GM23338 (cell line): ENCODE data around the gene CD70. TPM values are rescaled to one million over a fixed set of nuclear protein-coding genes. Genes with fewer than 3 reads are reported as not detected.

Experiments
- ATAC-seq: fragments of 200-7000 bp; cut with Tn5 transposase; 3 replicates; pipeline ENCODE4 v1.9.1; 2020
- DNase-seq: peaks from one replicate; pipeline ENCODE4 v3.0.0-alpha.2; 2015; ENCODE audit warnings: low spot score
- H2AFZ ChIP-seq: fragments of 200-600 bp; sonication (generic); 2 replicates; pipeline ENCODE4 v1.8.0; 2016; ENCODE audit warnings: antibody characterized with exemption, mild to moderate bottlenecking, moderate library complexity
- H3F3A ChIP-seq: fragments of 200-600 bp; sonication (generic); replicated peaks from 2 replicates; pipeline ENCODE4 v1.8.0; 2017; ENCODE audit warnings: antibody characterized with exemption, mixed run types, low read depth
- H3K27ac ChIP-seq: fragments of 200-600 bp; sonication (generic); 2 replicates; pipeline ENCODE4 v1.6.1; 2016; ENCODE audit warnings: low read depth
- H3K27me3 ChIP-seq: fragments of 200-600 bp; sonication (generic); 2 replicates; pipeline ENCODE4 v1.8.0; 2016; ENCODE audit warnings: mild to moderate bottlenecking, mixed run types, moderate library complexity; ENCODE audit not compliant: insufficient read depth
- H3K36me3 ChIP-seq: fragments of 200-600 bp; sonication (generic); 2 replicates; pipeline ENCODE4 v1.8.0; 2016; ENCODE audit warnings: mild to moderate bottlenecking; ENCODE audit not compliant: insufficient read depth
- H3K4me1 ChIP-seq: fragments of 200-600 bp; sonication (generic); 2 replicates; pipeline ENCODE4 v1.8.0; 2016; ENCODE audit warnings: mild to moderate bottlenecking, moderate library complexity; ENCODE audit not compliant: insufficient read depth
- H3K4me2 ChIP-seq: fragments of 200-600 bp; sonication (generic); 2 replicates; pipeline ENCODE4 v1.7.1; 2017; ENCODE audit warnings: mixed run types
- H3K4me3 ChIP-seq: fragments of 200-600 bp; sonication (generic); 2 replicates; pipeline ENCODE4 v1.6.1; 2016; ENCODE audit warnings: mixed run types
- H3K79me2 ChIP-seq: fragments of 200-600 bp; sonication (generic); replicated peaks from 2 replicates; pipeline ENCODE4 v1.8.0; 2017; ENCODE audit warnings: mild to moderate bottlenecking; ENCODE audit not compliant: insufficient read depth
- H3K9me2 ChIP-seq: fragments of 200-600 bp; sonication (generic); 2 replicates; pipeline ENCODE4 v1.8.0; 2017; ENCODE audit not compliant: insufficient read depth
- H4K20me1 ChIP-seq: fragments of 200-600 bp; sonication (generic); replicated peaks from 2 replicates; pipeline ENCODE4 v1.8.0; 2017; ENCODE audit warnings: mild to moderate bottlenecking; ENCODE audit not compliant: insufficient read depth
- H3K27ac Mint-ChIP-seq: 2 replicates; pipeline ENCODE4 v1.8.0; 2020; ENCODE audit warnings: inconsistent platforms, mild to moderate bottlenecking, moderate library complexity, mixed read lengths
- H3K27me3 Mint-ChIP-seq: 3 replicates; pipeline ENCODE4 v1.8.0; 2022; ENCODE audit warnings: low read depth, mild to moderate bottlenecking, moderate library complexity, mixed read lengths, inconsistent platforms; ENCODE audit not compliant: insufficient read depth, poor library complexity
- H3K36me3 Mint-ChIP-seq: 3 replicates; pipeline ENCODE4 v1.8.0; 2021; ENCODE audit warnings: low read depth, mild to moderate bottlenecking, inconsistent platforms, moderate library complexity, mixed read lengths
- H3K4me1 Mint-ChIP-seq: 3 replicates; pipeline ENCODE4 v1.8.0; 2020; ENCODE audit warnings: mild to moderate bottlenecking, inconsistent platforms, mixed read lengths
- H3K4me3 Mint-ChIP-seq: 3 replicates; pipeline ENCODE4 v1.8.0; 2021; ENCODE audit warnings: moderate library complexity, mild to moderate bottlenecking, inconsistent platforms, mixed read lengths
- H3K9me3 Mint-ChIP-seq: 3 replicates; pipeline ENCODE4 v1.8.0; 2020; ENCODE audit warnings: moderate library complexity, mild to moderate bottlenecking, inconsistent platforms, mixed read lengths
- CREB1 ChIP-seq: fragments of 250-450 bp; sonication (Bioruptor Pico); IDR thresholded peaks from 2 replicates; pipeline ENCODE4 v1.5.0; 2020; ENCODE audit warnings: low read depth, mild to moderate bottlenecking, moderate library complexity
- EZH2 ChIP-seq: fragments of 200-600 bp; sonication (generic); IDR thresholded peaks from one replicate; pipeline ENCODE4 v1.8.0; 2017; ENCODE audit warnings: antibody characterized with exemption, mild to moderate bottlenecking, low read depth; ENCODE audit not compliant: unreplicated experiment
- EZH2phosphoT487 ChIP-seq: fragments of 200-600 bp; sonication (generic); IDR thresholded peaks from one replicate; pipeline ENCODE4 v1.8.1; 2018; ENCODE audit warnings: antibody characterized with exemption; ENCODE audit not compliant: unreplicated experiment
- JUNB ChIP-seq: IDR thresholded peaks from one replicate; pipeline ENCODE4 v1.6.1; 2016; ENCODE audit warnings: antibody characterized with exemption; ENCODE audit not compliant: unreplicated experiment
- NANOG ChIP-seq: IDR thresholded peaks from 2 replicates; pipeline ENCODE4 v1.6.1; 2016; ENCODE audit warnings: antibody characterized with exemption, borderline replicate concordance
- STAT1 ChIP-seq: IDR thresholded peaks from one replicate; pipeline ENCODE4 v1.6.1; 2016; ENCODE audit warnings: antibody characterized with exemption; ENCODE audit not compliant: unreplicated experiment
- ZNF114 ChIP-seq: fragments of 250-450 bp; sonication (Bioruptor Pico); IDR thresholded peaks from 2 replicates; pipeline ENCODE4 v1.5.0; 2020; ENCODE audit warnings: mild to moderate bottlenecking, moderate library complexity
- ZNF331 ChIP-seq: fragments of 250-450 bp; sonication (Bioruptor Pico); IDR thresholded peaks from 2 replicates; pipeline ENCODE4 v1.5.0; 2020; ENCODE audit warnings: low read depth, mild to moderate bottlenecking, moderate library complexity
- polyA plus RNA-seq: library from polyadenylated mRNA; unstranded; fragments of >200 nt; fragmentation: Nextera tagmentation; extraction: Ambion mirVana; gene quantifications from 2 replicates; pipeline ENCODE4 v1.2.1, GENCODE V29; 2016
- total RNA-seq: library from RNA; depleted of rRNA; stranded (reverse); fragments of >200 nt; shearing (Covaris generic); gene quantifications from 2 replicates; pipeline ENCODE4 v1.2.3, GENCODE V29; 2014
- TF ChIP-seq, protein P1 (sequence below): fragments of 250-450 bp; sonication (Bioruptor Pico); IDR thresholded peaks from 2 replicates; pipeline ENCODE4 v1.5.0; 2020; ENCODE audit warnings: mild to moderate bottlenecking, moderate library complexity
- TF ChIP-seq, protein P2 (sequence below): IDR thresholded peaks from one replicate; pipeline ENCODE4 v1.6.1; 2018; ENCODE audit warnings: antibody characterized with exemption; ENCODE audit not compliant: unreplicated experiment
- TF ChIP-seq, protein P3 (sequence below), 2 experiments: fragments of 200-600 bp in 1 of 2; sonication (generic) in 1 of 2; conservative IDR thresholded peaks; 2 replicates each; pipeline versions ENCODE4 v1.5.1 to v1.6.1; 2016 to 2017; ENCODE audit warnings: antibody characterized with exemption in 2 of 2, low read depth in 2 of 2, mild to moderate bottlenecking in 2 of 2, moderate library complexity in 1 of 2
- TF ChIP-seq, protein P4 (sequence below): IDR thresholded peaks from 2 replicates; pipeline ENCODE4 v1.6.1; 2016; ENCODE audit warnings: antibody characterized with exemption

CD70 gene
- total and polyA plus RNA-seq, 2 experiments from 2014 or later, result 2.0 to 7.3 TPM

GRCh38 chr19:6571167-6571566 lies 19.8 kb downstream of the CD70 start:
- no peaks in the 10 kb centered on the region; the same call in 1 of the 2 replicates for H3K9me2 ChIP-seq
- Mint-ChIP-seq H3K4me1 (no peaks in the 10 kb centered on the region), H3K9me3 (peaks cover 63% of the 10 kb centered on the region), H3K36me3 (peaks cover 14% of the 10 kb centered on the region; the same call in 2 of the 3 replicates), H3K4me3 (no peak overlapping the region), H3K27me3 (no peaks in the 10 kb centered on the region), H3K27ac (no peak overlapping the region)
- peaks cover 18% of the 10 kb centered on the region for H3K4me1 ChIP-seq
- TF ChIP-seq, protein P1, sequence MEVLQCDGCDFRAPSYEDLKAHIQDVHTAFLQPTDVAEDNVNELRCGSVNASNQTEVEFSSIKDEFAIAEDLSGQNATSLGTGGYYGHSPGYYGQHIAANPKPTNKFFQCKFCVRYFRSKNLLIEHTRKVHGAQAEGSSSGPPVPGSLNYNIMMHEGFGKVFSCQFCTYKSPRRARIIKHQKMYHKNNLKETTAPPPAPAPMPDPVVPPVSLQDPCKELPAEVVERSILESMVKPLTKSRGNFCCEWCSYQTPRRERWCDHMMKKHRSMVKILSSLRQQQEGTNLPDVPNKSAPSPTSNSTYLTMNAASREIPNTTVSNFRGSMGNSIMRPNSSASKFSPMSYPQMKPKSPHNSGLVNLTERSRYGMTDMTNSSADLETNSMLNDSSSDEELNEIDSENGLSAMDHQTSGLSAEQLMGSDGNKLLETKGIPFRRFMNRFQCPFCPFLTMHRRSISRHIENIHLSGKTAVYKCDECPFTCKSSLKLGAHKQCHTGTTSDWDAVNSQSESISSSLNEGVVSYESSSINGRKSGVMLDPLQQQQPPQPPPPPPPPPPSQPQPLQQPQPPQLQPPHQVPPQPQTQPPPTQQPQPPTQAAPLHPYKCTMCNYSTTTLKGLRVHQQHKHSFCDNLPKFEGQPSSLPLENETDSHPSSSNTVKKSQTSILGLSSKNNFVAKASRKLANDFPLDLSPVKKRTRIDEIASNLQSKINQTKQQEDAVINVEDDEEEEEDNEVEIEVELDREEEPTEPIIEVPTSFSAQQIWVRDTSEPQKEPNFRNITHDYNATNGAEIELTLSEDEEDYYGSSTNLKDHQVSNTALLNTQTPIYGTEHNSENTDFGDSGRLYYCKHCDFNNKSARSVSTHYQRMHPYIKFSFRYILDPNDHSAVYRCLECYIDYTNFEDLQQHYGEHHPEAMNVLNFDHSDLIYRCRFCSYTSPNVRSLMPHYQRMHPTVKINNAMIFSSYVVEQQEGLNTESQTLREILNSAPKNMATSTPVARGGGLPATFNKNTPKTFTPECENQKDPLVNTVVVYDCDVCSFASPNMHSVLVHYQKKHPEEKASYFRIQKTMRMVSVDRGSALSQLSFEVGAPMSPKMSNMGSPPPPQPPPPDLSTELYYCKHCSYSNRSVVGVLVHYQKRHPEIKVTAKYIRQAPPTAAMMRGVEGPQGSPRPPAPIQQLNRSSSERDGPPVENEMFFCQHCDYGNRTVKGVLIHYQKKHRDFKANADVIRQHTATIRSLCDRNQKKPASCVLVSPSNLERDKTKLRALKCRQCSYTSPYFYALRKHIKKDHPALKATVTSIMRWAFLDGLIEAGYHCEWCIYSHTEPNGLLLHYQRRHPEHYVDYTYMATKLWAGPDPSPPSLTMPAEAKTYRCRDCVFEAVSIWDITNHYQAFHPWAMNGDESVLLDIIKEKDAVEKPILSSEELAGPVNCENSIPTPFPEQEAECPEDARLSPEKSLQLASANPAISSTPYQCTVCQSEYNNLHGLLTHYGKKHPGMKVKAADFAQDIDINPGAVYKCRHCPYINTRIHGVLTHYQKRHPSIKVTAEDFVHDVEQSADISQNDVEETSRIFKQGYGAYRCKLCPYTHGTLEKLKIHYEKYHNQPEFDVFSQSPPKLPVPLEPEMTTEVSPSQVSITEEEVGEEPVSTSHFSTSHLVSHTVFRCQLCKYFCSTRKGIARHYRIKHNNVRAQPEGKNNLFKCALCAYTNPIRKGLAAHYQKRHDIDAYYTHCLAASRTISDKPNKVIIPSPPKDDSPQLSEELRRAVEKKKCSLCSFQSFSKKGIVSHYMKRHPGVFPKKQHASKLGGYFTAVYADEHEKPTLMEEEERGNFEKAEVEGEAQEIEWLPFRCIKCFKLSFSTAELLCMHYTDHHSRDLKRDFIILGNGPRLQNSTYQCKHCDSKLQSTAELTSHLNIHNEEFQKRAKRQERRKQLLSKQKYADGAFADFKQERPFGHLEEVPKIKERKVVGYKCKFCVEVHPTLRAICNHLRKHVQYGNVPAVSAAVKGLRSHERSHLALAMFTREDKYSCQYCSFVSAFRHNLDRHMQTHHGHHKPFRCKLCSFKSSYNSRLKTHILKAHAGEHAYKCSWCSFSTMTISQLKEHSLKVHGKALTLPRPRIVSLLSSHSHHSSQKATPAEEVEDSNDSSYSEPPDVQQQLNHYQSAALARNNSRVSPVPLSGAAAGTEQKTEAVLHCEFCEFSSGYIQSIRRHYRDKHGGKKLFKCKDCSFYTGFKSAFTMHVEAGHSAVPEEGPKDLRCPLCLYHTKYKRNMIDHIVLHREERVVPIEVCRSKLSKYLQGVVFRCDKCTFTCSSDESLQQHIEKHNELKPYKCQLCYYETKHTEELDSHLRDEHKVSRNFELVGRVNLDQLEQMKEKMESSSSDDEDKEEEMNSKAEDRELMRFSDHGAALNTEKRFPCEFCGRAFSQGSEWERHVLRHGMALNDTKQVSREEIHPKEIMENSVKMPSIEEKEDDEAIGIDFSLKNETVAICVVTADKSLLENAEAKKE (CRISPR knock-in tag), result no peak
- TF ChIP-seq JUNB, result no peak
- TF ChIP-seq CREB1, result no peak
- TF ChIP-seq, protein P2, sequence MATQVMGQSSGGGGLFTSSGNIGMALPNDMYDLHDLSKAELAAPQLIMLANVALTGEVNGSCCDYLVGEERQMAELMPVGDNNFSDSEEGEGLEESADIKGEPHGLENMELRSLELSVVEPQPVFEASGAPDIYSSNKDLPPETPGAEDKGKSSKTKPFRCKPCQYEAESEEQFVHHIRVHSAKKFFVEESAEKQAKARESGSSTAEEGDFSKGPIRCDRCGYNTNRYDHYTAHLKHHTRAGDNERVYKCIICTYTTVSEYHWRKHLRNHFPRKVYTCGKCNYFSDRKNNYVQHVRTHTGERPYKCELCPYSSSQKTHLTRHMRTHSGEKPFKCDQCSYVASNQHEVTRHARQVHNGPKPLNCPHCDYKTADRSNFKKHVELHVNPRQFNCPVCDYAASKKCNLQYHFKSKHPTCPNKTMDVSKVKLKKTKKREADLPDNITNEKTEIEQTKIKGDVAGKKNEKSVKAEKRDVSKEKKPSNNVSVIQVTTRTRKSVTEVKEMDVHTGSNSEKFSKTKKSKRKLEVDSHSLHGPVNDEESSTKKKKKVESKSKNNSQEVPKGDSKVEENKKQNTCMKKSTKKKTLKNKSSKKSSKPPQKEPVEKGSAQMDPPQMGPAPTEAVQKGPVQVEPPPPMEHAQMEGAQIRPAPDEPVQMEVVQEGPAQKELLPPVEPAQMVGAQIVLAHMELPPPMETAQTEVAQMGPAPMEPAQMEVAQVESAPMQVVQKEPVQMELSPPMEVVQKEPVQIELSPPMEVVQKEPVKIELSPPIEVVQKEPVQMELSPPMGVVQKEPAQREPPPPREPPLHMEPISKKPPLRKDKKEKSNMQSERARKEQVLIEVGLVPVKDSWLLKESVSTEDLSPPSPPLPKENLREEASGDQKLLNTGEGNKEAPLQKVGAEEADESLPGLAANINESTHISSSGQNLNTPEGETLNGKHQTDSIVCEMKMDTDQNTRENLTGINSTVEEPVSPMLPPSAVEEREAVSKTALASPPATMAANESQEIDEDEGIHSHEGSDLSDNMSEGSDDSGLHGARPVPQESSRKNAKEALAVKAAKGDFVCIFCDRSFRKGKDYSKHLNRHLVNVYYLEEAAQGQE, result no peak
- TF ChIP-seq ZNF331, result no peak
- no peak for TF ChIP-seq EZH2
- no peak for TF ChIP-seq ZNF114 (CRISPR knock-in tag)
- TF ChIP-seq EZH2phosphoT487, result no peak
- no peak for TF ChIP-seq NANOG
- TF ChIP-seq STAT1, result no peak
- TF ChIP-seq, protein P3, sequence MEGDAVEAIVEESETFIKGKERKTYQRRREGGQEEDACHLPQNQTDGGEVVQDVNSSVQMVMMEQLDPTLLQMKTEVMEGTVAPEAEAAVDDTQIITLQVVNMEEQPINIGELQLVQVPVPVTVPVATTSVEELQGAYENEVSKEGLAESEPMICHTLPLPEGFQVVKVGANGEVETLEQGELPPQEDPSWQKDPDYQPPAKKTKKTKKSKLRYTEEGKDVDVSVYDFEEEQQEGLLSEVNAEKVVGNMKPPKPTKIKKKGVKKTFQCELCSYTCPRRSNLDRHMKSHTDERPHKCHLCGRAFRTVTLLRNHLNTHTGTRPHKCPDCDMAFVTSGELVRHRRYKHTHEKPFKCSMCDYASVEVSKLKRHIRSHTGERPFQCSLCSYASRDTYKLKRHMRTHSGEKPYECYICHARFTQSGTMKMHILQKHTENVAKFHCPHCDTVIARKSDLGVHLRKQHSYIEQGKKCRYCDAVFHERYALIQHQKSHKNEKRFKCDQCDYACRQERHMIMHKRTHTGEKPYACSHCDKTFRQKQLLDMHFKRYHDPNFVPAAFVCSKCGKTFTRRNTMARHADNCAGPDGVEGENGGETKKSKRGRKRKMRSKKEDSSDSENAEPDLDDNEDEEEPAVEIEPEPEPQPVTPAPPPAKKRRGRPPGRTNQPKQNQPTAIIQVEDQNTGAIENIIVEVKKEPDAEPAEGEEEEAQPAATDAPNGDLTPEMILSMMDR (conservative IDR thresholded peaks at IDR 0.05; ENCODE audit: low read depth in 2 of 2), result no peak
- TF ChIP-seq, protein P4, sequence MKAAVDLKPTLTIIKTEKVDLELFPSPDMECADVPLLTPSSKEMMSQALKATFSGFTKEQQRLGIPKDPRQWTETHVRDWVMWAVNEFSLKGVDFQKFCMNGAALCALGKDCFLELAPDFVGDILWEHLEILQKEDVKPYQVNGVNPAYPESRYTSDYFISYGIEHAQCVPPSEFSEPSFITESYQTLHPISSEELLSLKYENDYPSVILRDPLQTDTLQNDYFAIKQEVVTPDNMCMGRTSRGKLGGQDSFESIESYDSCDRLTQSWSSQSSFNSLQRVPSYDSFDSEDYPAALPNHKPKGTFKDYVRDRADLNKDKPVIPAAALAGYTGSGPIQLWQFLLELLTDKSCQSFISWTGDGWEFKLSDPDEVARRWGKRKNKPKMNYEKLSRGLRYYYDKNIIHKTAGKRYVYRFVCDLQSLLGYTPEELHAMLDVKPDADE, result no peak
- ATAC-seq, result no peak
- no peaks in the 10 kb centered on the region for H3K27me3 ChIP-seq
- H3K27ac ChIP-seq, result no peak overlapping the region
- H4K20me1 ChIP-seq, result no peaks in the 10 kb centered on the region
- no peak overlapping the region for H2AFZ ChIP-seq
- H3K4me2 ChIP-seq, result no peak overlapping the region
- no peaks in the 10 kb centered on the region for H3K79me2 ChIP-seq
- H3K4me3 ChIP-seq, result no peak overlapping the region
- H3F3A ChIP-seq, result no peaks in the 10 kb centered on the region
- H3K36me3 ChIP-seq, result no peaks in the 10 kb centered on the region
- DNase-seq, result no peak
